Mesothelial cell of epicardium (in vitro differentiated cells): ENCODE results near the gene DDX20. TPM values are rescaled to one million over a fixed set of nuclear protein-coding genes. Genes with fewer than 3 reads are reported as not detected.

Experiments used
- DNase-seq, 2 experiments: peaks; one replicate each; pipeline ENCODE4 v3.0.0; 2021; ENCODE audit warnings: low spot score in 2 of 2; ENCODE audit not compliant: unreplicated experiment in 2 of 2
- H3K27ac Mint-ChIP-seq: 2 replicates; pipeline ENCODE4 v1.8.0; 2021; ENCODE audit warnings: mixed read lengths
- H3K27me3 Mint-ChIP-seq: 2 replicates; pipeline ENCODE4 v1.8.0; 2021; ENCODE audit warnings: low read depth, mixed read lengths
- H3K36me3 Mint-ChIP-seq: 2 replicates; pipeline ENCODE4 v1.8.0; 2021; ENCODE audit warnings: mixed read lengths
- H3K4me1 Mint-ChIP-seq: 2 replicates; pipeline ENCODE4 v1.8.0; 2021; ENCODE audit warnings: mixed read lengths
- H3K4me3 Mint-ChIP-seq: 2 replicates; pipeline ENCODE4 v1.8.0; 2021; ENCODE audit warnings: mild to moderate bottlenecking, moderate library complexity, mixed read lengths
- H3K9me3 Mint-ChIP-seq: 2 replicates; pipeline ENCODE4 v1.8.0; 2021; ENCODE audit warnings: mixed read lengths
- CTCF ChIP-seq: fragments of 200-600 bp; sonication (generic); IDR thresholded peaks from one replicate; pipeline ENCODE4 v1.5.0; 2021; ENCODE audit warnings: antibody characterized with exemption; ENCODE audit not compliant: unreplicated experiment
- total RNA-seq: library from RNA; stranded (reverse); gene quantifications from 3 replicates; pipeline ENCODE4 v1.2.1, GENCODE V29; 2021

DDX20 gene
- total RNA-seq, 1 donor from 2014 or later: 16.5 TPM

- no peak overlapping the region for H3K27ac Mint-ChIP-seq
- no peaks in the 10 kb centered on the region for H3K9me3 Mint-ChIP-seq
- H3K4me1 Mint-ChIP-seq: peaks cover 4% of the 10 kb centered on the region
- no peak for TF ChIP-seq CTCF
- H3K36me3 Mint-ChIP-seq: peaks cover 29% of the 10 kb centered on the region
- no peak overlapping the region for H3K4me3 Mint-ChIP-seq
- no peak for DNase-seq
- no peaks in the 10 kb centered on the region for H3K27me3 Mint-ChIP-seq
Measured at GRCh38 chr1:111762332-111762731, 6.6 kb downstream of the DDX20 start.

GRCh38 chr1:111768023-111768422 lies 12.3 kb downstream of the DDX20 start:
- Mint-ChIP-seq H3K4me3 (no peak overlapping the region), H3K4me1 (no peaks in the 10 kb centered on the region), H3K9me3 (no peaks in the 10 kb centered on the region), H3K27me3 (no peaks in the 10 kb centered on the region), H3K27ac (no peak overlapping the region), H3K36me3 (peaks cover 5% of the 10 kb centered on the region)
- TF ChIP-seq CTCF: no peak
- DNase-seq: no peak

GRCh38 chr1:111768625-111769024 lies 12.9 kb downstream of the DDX20 start:
- Mint-ChIP-seq H3K4me1 (no peaks in the 10 kb centered on the region), H3K36me3 (peaks cover 5% of the 10 kb centered on the region), H3K27ac (no peak overlapping the region), H3K9me3 (no peaks in the 10 kb centered on the region), H3K4me3 (no peak overlapping the region), H3K27me3 (no peaks in the 10 kb centered on the region)
- no peak for DNase-seq
- TF ChIP-seq CTCF: no peak

- Mint-ChIP-seq H3K36me3 (peaks cover 4% of the 10 kb centered on the region), H3K9me3 (no peaks in the 10 kb centered on the region), H3K27me3 (no peaks in the 10 kb centered on the region), H3K4me3 (no peak overlapping the region), H3K27ac (no peak overlapping the region), H3K4me1 (no peaks in the 10 kb centered on the region)
- TF ChIP-seq CTCF: peak; percentile 81
- DNase-seq: no peak
Measured at GRCh38 chr1:111769517-111770146, 13.9 kb downstream of the DDX20 start.

GRCh38 chr1:111770916-111771315 lies 15.2 kb downstream of the DDX20 start:
- Mint-ChIP-seq H3K27ac (no peak overlapping the region), H3K27me3 (no peaks in the 10 kb centered on the region), H3K36me3 (peaks cover 4% of the 10 kb centered on the region), H3K9me3 (no peaks in the 10 kb centered on the region), H3K4me3 (no peak overlapping the region), H3K4me1 (peaks cover 4% of the 10 kb centered on the region)
- no peak for DNase-seq
- TF ChIP-seq CTCF: no peak

- peak overlapping the region; percentile 37 for H3K27ac Mint-ChIP-seq
- no peak overlapping the region for H3K4me3 Mint-ChIP-seq
- H3K9me3 Mint-ChIP-seq: no peaks in the 10 kb centered on the region
- H3K27me3 Mint-ChIP-seq: no peaks in the 10 kb centered on the region
- no peak for TF ChIP-seq CTCF
- no peak for DNase-seq
- H3K36me3 Mint-ChIP-seq: no peaks in the 10 kb centered on the region
- peaks cover 10% of the 10 kb centered on the region for H3K4me1 Mint-ChIP-seq
Measured at GRCh38 chr1:111775966-111776365, 20.3 kb downstream of the DDX20 start.
